HL-60/S4 treated with phorbol 12-myristate 13-acetate at 8.2 ng/mL for 4 days and 3 days (cell line): ENCODE results near the gene PLCG2.
"Not testable (repeated sequence)": the region's sequence is repeated elsewhere in the genome, so short reads cannot be mapped to it uniquely, and the experiment has no call there.

ENCODE experiments used
- in situ Hi-C: fragments of 300-500 bp; cut with MboI; formaldehyde crosslinking; loops from 2 replicates; pipeline ENCODE4 v1.15.0; 2022; ENCODE audit warnings: low sequenced_read_pairs

Gene PLCG2

DNA sequence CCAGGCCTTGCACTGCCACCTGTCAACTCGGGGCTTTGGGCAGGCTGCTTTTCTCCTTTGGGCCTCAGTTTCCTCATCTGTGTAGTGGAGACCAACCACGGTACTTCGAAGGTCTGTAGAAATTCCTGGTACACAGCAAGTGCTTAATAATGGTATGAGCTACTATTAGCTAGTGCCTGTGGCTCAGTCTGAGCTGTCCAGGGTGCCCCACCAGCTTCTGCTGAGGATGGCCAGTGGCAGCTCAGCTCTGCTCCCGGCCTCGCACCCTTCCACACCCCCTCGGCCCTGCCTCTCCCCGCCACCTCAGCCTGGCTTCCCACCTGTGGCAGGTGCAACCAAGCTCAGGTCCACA lies 26.2 kb upstream of the PLCG2 start:
- in situ Hi-C loops = no loop called here

DNA sequence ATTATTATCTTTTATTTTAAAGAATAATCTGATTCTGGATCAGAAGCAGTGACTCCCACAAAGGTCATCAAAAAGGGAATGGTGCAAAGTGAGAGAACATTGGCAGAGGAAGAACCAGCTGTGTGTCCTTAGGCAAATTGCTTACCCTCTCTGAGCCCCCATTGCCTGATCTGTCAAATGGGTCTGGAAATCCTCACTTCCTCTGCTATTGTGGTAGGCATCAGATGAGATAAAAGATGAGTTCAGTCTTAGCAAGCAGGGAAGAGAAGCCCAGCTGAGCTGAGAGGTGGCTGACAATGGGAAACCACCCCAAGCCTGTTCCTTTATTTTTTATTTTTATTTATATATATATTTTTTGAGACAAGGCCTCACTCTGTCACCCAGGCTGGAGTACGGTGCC lies 24.2 kb upstream of the PLCG2 start:
- in situ Hi-C loops = no loop called here

DNA sequence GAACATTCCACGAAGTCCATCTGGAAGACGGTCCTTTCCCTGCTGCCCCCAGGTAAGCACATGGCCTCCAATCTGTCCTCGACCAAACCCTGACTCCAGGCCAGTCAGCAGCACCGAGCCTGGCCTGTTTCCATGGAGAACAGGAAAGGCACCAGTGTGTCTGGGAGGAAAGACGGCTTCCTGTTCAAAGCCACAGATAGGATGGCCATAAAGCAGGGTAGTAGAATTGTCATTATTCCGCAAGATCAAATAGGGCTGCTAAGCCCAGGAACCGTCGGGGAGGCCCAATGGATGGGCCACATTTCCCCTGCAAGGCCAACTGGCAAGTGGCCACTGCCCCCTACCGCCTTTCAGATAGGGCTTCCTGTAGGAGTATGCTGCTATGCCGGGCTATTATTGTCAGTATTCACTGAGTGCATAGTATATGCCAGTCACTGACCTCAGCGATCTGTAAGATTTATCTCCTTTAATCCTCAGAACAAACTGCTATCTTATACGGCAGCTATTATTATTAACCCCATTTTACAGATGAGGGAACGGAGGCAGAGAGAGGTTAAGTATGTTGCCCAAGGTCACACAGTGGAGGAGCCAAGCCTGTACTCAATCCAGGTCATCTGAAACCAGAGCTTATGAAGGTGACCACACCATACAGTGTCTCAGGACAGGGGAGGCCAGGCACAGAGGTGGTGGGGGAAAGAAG lies 23.0 kb upstream of the PLCG2 start:
- in situ Hi-C loops = no loop called here

DNA sequence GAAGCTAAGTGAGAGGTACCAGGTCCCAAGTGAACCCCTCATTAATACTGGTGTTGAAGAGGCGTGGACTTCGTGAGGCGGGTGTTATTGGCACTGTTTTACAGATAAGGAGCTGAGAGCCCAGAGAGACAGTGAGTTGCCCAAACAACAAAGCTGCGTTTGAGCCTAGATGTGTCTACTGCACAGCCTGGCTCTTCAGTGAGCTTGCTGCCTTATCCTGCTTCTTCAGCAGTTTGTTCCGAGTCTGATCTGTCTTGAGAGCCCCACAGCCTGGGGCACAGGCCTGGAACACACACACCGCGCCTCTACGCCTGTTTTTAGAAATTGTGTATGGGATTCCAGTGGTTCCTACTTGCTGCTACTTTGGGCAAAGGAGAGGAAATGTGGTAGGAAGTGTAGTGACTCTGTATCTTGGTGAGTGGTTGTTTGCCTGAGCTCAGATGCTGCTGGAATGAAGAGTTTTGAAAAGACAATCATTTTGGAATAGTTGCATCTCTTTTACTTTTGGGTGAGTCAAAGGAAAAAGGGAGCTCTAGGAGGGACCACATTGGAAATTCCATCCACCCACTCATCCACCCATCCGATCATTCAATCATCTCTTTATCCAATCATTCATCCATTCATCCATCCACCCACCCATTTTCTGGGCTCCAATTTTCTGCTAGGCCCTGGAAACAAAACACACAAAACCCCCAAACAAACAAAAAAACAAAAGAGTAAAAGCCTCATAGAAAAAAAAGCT lies 22.3 kb upstream of the PLCG2 start:
- in situ Hi-C loops = no loop called here

DNA sequence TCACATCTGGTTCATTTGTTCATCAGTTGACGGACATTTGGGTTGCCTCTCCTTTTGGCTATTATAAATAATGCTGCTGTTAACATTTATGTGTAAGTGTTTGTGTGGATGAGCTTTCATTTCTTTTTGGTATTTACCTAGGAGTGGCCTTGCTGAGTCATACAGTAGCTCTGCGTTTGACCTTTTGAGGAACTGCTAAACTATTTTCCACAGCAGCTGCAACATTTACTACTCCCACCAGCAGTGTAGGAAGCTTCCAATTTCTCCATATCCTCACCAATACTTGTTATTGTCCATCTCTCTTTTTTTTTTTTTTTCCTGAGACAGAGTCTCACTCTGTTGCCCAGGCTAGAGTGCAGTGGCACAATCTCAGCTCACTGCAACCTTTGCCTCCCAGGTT lies 20.7 kb upstream of the PLCG2 start:
- in situ Hi-C loops = no loop called here

DNA sequence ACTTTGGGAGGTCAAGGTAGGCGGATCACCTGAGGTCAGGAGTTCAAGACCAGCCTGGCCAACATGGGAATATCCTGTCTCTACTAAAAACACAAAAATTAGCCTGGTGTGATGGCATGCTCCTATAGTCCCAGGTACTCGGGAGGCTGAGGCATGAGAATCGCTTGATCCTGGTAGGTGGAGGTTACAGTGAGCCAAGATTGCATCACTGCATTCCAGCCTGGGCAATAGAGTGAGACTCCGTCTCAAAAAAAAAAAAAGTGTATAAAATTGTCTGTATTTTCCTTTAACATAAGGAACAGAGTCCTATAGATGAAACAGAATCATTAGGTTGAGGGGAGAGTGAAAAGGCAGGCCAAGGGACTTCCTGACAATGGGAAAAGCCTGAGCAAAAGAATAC lies 16.8 kb upstream of the PLCG2 start:
- in situ Hi-C loops = not testable (repeated sequence)

DNA sequence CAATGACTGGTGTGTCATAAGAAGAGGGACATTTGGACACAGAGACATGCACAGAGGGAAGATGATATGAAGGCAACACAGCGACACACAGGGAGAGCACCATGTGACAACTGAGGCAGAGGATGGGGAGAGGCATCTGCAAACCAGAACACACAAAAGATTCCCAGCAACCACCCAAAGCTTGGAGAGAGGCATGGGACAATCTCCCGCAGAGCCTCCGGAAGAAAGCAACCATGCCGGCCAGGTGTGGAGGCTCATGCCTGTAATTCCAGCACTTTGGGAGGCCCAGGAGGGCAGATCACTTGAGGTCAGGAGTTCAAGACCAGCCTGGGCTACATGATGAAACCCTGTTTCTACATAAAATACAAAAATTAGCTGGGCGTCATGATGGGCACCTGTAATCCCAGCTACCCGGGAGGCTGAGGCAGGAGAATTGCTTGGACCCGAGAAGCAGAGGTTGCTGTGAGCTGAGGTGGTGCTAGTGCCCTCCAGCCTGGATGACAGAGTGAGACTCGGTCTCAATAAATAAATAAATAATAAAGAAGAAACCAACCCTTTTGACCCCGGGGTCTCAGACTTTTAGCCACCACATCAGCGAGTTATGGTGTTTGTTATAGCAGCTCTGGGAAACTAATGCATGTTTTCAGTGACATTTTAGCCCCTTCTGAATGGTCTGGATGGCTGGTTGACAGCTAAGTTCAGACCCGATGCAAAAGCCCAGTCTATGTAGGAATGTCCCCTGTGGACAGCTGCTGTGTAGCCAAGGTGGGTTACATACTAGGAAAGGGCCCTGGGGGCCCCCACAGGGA lies 13.8 kb upstream of the PLCG2 start:
- in situ Hi-C loops = no loop called here

DNA sequence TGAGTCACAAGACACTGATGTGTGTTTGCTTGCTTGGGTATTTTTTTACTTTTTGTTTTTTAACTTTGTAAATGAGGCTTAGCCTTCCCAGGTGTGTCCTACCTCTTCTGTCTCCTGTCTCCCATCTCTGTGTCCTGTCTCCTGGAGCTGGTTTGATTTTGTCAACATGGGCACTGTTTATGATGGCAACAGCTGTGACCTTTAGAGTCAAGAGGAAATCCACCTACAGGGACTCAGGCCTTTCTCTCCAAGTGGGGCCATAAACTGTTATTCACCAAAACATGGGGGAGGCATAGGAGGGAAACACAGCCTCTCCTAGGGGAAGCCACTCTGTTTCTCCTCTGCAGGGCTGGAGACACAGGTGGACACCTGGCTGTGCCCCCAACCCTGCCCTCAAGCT lies 13.1 kb upstream of the PLCG2 start:
- in situ Hi-C loops = no loop called here

DNA sequence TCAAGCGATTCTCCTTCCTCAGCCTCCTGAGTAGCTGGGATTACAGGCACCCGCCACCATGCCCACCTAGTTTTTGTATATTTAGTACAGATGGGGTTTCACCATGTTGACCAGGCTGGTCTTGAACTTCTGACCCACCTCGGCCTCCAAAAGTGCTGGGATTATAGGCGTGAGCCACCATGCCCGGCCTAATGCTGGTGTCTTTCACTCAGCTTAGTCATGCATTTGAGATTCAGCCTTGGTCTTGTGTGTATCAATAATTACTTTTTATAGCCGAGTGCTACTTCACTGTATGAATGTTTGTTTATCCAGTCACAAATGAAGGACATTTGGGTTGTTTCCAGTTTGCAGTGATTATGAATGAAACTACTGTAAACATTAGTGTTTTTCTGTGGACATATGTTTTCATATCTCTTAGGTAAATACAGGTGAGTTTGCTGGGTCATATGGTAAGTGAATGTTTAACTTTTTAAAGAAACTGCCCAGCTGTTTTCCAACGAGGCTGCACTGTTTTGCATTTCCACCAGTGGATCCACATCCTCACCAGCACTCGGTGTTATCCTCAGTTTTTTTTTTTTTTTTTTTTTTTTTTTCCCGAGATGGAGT lies 11.0 kb upstream of the PLCG2 start:
- in situ Hi-C loops = no loop called here

DNA sequence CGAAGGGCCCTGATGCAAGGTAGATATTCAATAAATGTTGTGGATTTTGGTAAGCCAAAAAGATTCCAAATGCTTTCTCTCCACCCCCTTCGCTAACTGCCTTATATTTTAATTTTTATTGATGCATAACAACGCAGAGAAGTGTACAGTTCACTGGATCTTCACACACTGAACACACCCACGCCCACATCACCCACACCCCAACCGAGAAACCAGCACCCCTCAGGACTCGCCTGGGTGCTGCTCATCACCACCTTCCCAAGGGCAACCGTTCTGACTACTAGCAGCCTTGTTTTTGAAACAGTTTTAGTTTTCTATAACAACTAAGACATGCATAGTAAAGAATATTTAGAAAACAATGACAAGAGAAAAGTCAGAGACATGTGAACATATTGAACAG lies 9.1 kb upstream of the PLCG2 start:
- in situ Hi-C loops = no loop called here

DNA sequence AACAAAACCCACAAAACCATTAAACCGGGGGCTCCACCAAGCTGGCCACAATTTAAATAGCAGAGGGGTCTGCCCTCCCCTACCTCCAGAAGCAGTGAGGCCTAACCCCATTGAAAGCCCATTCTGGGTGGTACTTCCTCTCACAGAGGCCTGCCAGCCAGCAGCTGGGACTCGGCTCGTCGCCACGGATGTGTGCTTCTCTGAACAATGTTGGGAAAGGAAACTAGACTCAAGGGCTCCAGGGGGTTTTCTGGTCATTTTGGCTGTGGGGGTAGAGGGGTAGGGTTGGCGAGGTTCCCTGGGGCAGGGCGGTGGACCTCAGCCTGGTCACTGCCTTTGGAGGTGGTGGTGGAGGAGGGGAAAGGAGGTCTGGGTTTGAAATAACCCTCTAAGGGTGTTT lies 4.7 kb upstream of the PLCG2 start:
- in situ Hi-C loops = no loop called here

DNA sequence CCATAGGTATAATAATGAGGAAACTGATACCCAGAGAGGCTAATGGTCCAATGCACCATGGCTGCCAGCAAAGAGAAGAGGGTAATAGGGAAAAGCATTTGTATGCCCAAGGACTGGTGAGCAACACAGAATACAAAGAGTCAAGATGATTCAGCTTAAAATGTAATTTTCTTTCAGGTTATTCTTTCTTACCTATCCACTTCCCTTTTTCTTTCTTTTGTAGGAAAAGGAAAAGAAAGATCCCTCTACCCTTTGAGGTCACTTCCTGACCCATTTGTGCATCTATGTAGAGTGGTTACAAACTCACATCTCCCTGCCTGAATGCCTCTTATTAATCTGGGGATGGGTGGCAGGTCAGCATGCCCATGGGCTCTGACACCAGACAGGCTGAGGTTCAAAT lies 3.5 kb upstream of the PLCG2 start:
- in situ Hi-C loops = no loop called here

DNA sequence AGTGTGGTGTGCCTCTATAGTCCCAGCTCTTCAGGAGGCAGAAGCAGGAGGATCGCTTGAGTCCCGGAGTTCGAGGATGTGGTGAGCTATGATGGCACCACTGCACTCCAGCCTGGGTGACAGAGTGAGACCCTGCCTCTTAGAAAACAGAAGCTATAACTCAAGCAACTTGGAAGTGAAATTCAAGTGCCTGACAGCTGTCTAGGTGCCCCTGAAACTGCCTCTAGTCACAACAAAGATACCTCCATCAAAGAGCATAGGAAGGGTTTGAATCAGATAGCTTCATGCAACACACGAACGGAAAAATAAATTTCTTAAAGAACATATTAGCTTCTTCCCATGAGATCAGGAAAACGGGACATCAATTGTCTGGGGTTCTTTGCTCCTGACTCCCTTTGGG lies 860 bp upstream of the PLCG2 start:
- in situ Hi-C loops = no loop called here

DNA sequence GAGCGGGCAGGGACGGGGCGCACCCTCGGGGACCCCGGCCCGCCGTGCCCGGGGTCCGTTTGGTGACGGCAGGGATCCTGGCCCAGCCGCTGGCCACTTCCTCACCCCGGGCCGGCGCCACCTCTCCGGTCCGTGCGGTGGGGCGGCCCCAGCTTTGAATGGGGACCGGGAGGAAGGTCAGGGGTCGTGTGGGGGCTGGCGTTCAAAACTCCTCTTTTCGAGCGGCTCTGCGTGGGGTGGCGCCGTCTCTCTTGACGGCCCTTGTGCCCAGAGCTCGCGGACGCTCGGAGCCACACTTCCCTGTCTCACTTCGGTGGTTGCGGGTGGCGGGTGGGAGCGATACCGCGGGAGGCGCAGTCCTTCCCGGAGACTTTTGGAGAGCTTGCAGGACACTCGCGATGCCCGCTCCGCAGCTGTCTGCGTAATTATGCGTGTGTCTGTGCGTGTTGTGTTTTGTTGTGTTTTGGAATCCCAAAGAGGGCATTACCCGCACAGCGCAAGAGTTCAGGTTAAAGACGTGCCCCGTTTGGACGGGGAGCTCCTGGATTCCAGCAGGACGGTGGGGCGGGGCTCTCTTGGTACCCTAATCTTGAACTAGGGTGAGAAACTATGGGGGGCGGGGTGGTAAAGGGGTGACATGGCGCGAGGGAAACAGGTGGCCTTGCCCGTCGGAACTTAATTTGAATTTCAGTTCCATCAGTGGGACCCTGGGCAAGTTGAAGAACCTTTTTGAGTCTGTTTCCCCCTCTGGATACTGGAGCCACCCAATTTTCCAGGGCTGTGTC lies 637 bp downstream of the PLCG2 start:
- in situ Hi-C loops = no loop called here

DNA sequence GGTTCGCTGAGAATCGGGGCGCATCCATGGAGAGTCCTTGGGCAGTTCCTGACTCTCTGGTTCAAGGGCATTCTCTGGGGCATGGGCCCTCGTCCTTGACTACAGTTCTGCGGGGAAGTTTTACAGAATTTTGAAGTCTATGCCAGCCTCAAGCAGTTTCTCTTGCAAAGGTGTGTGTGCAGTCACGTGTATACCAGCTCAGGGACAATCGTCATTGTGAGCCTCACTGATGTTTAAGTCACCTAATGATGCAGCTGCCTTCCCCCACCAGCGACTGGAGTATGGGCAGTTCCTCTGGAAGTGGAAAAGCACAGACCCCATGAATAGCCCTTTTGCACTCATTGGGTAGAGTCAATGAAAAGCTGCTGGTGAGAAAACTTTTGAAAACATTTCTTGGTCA lies 1.3 kb downstream of the PLCG2 start:
- in situ Hi-C loops = no loop called here

DNA sequence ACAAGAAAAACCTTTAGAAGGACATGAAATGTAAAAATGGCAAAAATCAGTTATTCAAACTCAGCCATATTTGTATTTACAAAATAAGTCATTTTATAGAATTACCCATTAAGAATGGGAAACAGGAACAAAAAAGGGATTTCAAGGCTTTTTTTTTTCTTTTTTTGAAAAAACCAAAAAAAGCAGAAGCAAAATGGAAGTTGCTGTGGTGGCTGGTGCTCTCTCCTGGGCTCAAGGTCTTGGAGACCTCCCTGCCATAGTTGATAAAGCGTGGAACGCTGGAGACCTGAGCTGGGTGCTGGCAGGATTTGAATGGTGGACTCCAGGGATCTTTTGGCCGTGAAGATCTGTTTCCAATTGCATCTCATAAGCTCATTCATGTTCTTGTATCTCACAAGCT lies 3.1 kb downstream of the PLCG2 start:
- in situ Hi-C loops = no loop called here

DNA sequence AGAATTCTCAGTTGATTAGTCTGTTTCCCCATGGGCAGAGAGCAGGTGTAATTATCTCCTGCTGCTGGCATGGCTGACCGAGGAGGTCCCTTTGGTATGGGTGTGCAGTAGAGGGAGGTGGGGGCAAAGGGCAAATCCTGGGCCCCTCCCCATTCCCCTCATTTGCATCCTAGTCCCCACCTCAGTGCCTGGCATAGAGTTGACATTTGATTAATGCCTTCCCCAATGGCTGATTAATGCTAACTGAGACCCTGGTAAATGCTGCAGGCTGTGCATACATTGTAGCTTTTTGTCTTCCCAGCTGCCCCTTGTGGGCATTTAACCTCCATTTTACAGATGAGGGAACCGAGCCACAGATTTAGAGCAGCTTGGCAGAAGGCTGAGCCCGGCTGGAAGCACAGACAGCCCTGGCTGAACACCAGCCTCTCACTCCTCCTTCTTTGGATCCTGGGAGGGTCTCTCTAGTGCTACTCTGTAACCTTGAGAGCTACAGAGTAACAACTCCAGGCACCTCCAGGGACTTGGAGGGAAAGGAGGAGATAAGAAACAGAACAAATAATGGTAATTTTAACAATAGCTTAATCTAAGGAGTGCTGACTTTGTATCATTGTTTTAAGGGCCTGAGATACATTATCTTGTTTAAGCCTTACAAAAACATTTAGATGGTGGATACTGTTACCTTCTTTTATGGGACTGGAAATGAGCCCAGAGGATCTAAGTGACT lies 5.1 kb downstream of the PLCG2 start:
- in situ Hi-C loops = no loop called here

DNA sequence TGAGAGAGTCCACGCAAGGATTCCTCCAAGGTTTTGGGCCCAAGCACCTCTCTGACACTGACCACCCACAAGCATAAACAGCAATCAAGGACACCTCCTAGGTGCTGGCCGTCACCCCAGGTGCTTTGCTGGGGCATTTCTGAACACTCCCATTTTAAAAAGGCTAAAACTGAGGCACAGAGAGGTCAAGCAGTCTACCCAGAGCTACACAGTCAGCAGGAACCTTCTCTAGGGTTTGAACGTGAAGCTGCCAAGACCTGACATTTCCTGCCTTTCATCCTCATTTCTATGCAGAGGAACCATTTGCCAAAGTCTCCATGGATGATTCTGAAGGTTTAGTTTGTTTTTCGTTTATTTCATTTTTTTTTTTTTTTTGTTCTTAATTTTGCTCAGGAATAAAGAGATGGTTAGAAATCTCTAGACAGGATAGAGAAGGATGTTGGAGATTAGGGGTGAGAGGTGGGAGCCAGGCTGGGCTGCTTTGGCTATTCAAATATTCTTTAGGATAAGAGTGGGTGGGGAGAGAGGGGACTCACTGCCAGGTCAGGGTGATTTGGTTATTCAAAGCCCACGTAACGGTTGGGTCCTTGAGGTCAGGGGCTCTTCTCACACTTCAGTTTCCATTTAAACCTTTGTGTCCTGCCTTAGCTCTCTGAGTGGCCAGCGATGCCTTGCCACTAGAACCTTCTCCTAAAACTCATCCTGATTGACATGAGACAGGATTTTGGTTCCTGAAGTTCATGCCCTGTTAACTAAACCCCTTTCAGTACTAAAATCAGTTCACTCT lies 6.2 kb downstream of the PLCG2 start:
- in situ Hi-C loops = no loop called here

DNA sequence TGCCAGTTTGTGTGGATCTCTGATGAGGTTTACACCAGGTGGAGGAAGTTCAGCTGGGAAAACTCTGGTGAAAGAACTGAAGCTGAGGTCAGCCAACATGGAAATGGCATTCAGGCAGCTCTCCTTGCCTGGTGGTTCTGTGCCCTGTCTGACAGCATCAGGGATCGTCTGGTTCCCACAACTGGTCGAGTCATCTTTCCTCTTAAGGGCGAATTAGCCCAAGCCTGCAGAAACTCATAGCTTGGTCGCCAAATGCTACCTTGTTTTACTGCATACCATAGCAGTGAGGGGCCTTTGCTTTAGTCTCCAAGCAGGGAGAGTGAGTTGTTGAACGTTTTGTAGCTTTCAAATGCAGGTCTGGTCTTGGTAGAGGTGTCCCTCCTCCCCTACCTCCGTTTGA lies 7.2 kb downstream of the PLCG2 start:
- in situ Hi-C loops = no loop called here
